SH-SY5Y (cell line): ENCODE data around the gene SLC1A3.

ENCODE experiments used
- GATA2 ChIP-seq: IDR thresholded peaks from 2 replicates; pipeline ENCODE4 v1.6.1; 2011; ENCODE audit warnings: mild to moderate bottlenecking, low read depth, low read length
- GATA3 ChIP-seq: IDR thresholded peaks from 2 replicates; pipeline ENCODE4 v1.6.1; 2011; ENCODE audit warnings: low read depth, mild to moderate bottlenecking, low read length, moderate library complexity

DNA sequence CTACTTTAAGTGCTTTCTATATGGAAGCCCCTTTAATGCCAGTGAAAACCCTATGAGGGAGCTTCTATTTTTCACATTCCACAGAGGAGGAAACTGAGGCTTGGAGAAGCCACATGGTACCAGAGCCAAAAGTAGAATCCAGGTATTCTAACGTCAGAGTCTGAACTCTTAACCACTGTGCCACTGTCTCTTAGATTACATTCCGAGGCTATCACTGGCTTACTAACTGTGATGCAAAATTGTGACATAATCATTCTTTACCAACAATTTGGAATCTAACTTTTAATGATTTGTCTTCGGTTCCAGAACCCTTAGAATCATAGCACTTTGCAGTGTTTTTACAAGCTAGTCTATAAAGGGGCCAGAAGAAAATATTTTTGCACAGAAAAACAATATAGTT lies 59.2 kb downstream of the SLC1A3 start:
- no peak for TF ChIP-seq GATA3
- no peak for TF ChIP-seq GATA2
